GM19463 (cell line): ENCODE data around the gene TNFRSF18.
"Not testable (repeated sequence)": the region's sequence is repeated elsewhere in the genome, so short reads cannot be mapped to it uniquely, and the experiment has no call there.

Experiments used
- ATAC-seq: cut with Tn5 transposase; IDR thresholded peaks from one replicate; pipeline ENCODE4 v1.9.1; 2021; ENCODE audit warnings: mild to moderate bottlenecking, moderate library complexity; ENCODE audit not compliant: unreplicated experiment

The TNFRSF18 gene

GRCh38 chr1:1199141-1199960 is 7.0 kb downstream of the TNFRSF18 start:
- ATAC-seq, result no peak

- no peak for ATAC-seq
Measured at GRCh38 chr1:1198423-1199140, 7.8 kb downstream of the TNFRSF18 start.

- ATAC-seq, result no peak
Measured at GRCh38 chr1:1197551-1198422, 8.6 kb downstream of the TNFRSF18 start.

- ATAC-seq, result no peak
Measured at GRCh38 chr1:1197188-1197500, 9.2 kb downstream of the TNFRSF18 start.

- ATAC-seq, result no peak
Measured at GRCh38 chr1:1196431-1197187, 9.8 kb downstream of the TNFRSF18 start.

- not testable (repeated sequence) for ATAC-seq
Measured at GRCh38 chr1:1195726-1196125, 10.7 kb downstream of the TNFRSF18 start.

- no peak for ATAC-seq
Measured at GRCh38 chr1:1194723-1195122, 11.7 kb downstream of the TNFRSF18 start.

- no peak for ATAC-seq
Measured at GRCh38 chr1:1191734-1192133, 14.7 kb downstream of the TNFRSF18 start.

- no peak for ATAC-seq
Measured at GRCh38 chr1:1189111-1189510, 17.3 kb downstream of the TNFRSF18 start.

- no peak for ATAC-seq
Measured at GRCh38 chr1:1187938-1188337, 18.5 kb downstream of the TNFRSF18 start.

GRCh38 chr1:1185101-1185765 is 21.2 kb downstream of the TNFRSF18 start:
- no peak for ATAC-seq

GRCh38 chr1:1183833-1184775 is 22.3 kb downstream of the TNFRSF18 start:
- no peak for ATAC-seq

GRCh38 chr1:1183221-1183747 is 23.1 kb downstream of the TNFRSF18 start:
- no peak for ATAC-seq

- no peak for ATAC-seq
Measured at GRCh38 chr1:1182491-1183220, 23.7 kb downstream of the TNFRSF18 start.

- no peak for ATAC-seq
Measured at GRCh38 chr1:1181938-1182410, 24.4 kb downstream of the TNFRSF18 start.

GRCh38 chr1:1181129-1181937 is 25.1 kb downstream of the TNFRSF18 start:
- no peak for ATAC-seq
